ENCODE data around the gene PTMA. TPM values are rescaled to one million over a fixed set of nuclear protein-coding genes. Genes with fewer than 3 reads are reported as not detected.
A peak's percentile ranks its signal among the peaks of the same experiment; 100 is the strongest.
"Not testable (repeated sequence)": the region's sequence is repeated elsewhere in the genome, so short reads cannot be mapped to it uniquely, and the experiment has no call there.

Gene PTMA
- total RNA-seq, 1 donor from 2014 or later = 913 TPM

DNA sequence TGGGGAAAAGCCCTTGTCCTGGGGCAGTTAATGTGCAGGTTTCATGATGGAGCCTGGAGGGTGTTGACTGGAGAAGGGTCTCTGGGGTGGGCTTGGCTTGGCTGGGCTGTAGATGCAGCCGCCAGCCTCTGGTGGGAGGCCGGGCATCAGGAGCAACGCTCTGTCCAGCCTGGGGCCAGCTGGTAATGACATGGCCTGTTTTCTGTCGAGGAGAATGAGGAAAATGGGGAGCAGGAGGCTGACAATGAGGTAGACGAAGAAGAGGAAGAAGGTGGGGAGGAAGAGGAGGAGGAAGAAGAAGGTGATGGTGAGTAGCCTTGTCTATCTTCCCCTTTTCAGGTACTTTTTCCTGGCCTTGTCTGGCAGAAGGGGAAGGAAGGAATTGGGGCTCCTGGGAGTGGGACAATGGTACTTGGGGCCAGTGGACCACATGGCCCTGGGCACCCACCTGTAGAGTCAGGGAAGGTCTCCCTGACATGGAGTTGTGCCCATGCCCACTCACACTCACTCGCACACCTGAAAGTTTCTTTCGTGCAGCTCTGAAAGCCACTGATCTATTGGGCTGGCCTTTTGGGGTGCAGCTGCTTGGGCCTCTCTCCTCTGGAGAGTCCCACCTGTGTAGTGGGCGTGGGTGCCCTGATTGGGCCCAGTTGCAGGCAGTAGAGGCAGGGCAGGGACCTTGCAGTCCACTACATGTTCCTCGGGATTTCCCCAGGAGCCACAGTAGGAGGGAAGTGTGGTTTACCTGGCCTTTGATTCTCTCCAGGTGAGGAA is 3.5 kb downstream of the PTMA start:
- Histone ChIP-seq H3K4me3 (ENCODE audit: low read depth, low read length) (peak overlapping the region; percentile 96), H3K36me3 (ENCODE audit: control insufficient read depth, insufficient read depth, low read length) (peaks cover 4% of the 10 kb centered on the region), H3K27me3 (ENCODE audit: control insufficient read depth, insufficient read depth, low read length) (no peaks in the 10 kb centered on the region)
- DNase-seq (ENCODE audit: low read depth) = no peak
- TF ChIP-seq, protein P1, sequence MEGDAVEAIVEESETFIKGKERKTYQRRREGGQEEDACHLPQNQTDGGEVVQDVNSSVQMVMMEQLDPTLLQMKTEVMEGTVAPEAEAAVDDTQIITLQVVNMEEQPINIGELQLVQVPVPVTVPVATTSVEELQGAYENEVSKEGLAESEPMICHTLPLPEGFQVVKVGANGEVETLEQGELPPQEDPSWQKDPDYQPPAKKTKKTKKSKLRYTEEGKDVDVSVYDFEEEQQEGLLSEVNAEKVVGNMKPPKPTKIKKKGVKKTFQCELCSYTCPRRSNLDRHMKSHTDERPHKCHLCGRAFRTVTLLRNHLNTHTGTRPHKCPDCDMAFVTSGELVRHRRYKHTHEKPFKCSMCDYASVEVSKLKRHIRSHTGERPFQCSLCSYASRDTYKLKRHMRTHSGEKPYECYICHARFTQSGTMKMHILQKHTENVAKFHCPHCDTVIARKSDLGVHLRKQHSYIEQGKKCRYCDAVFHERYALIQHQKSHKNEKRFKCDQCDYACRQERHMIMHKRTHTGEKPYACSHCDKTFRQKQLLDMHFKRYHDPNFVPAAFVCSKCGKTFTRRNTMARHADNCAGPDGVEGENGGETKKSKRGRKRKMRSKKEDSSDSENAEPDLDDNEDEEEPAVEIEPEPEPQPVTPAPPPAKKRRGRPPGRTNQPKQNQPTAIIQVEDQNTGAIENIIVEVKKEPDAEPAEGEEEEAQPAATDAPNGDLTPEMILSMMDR (IDR thresholded peaks at IDR 0.05; ENCODE audit: insufficient read depth, low read length, poor library complexity, severe bottlenecking) = no peak

DNA sequence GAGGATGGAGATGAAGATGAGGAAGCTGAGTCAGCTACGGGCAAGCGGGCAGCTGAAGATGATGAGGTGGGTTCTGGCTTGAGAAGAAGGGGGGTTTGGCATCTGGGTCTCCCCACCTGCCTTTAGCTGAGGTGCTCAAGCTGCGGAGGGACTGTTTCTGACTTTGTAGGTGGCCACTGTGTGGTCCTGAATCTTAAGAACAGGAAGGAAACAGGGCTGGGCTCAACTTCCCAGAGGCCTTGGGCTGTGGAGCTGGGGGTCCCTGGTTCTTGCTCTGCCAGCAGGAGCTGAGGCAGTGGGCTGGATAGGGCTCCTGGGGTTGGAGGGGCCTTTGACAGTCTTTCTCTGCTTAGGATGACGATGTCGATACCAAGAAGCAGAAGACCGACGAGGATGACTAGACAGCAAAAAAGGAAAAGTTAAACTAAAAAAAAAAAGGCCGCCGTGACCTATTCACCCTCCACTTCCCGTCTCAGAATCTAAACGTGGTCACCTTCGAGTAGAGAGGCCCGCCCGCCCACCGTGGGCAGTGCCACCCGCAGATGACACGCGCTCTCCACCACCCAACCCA is 4.2 kb downstream of the PTMA start:
- H3K36me3 ChIP-seq (ENCODE audit: control insufficient read depth, insufficient read depth, low read length); H3K4me3 ChIP-seq (ENCODE audit: low read depth, low read length); H3K27me3 ChIP-seq (ENCODE audit: control insufficient read depth, insufficient read depth, low read length); DNase-seq (ENCODE audit: low read depth): not testable (repeated sequence)

DNA sequence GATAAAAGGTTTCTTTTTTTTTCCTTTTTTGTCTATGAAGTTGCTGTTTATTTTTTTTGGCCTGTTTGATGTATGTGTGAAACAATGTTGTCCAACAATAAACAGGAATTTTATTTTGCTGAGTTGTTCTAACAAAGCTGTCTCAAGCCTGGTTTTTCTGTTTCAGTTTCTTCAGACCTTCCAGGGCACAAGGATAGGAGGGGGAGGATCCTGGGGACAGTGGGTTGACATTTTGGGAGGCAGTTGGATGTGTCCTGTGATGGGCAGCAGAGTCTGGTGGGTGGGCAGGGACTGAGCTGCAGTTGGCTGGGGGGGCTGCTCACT is 5.0 kb downstream of the PTMA start:
- H3K27me3 ChIP-seq (ENCODE audit: control insufficient read depth, insufficient read depth, low read length); H3K36me3 ChIP-seq (ENCODE audit: control insufficient read depth, insufficient read depth, low read length); DNase-seq (ENCODE audit: low read depth); H3K4me3 ChIP-seq (ENCODE audit: low read depth, low read length): not testable (repeated sequence)

DNA sequence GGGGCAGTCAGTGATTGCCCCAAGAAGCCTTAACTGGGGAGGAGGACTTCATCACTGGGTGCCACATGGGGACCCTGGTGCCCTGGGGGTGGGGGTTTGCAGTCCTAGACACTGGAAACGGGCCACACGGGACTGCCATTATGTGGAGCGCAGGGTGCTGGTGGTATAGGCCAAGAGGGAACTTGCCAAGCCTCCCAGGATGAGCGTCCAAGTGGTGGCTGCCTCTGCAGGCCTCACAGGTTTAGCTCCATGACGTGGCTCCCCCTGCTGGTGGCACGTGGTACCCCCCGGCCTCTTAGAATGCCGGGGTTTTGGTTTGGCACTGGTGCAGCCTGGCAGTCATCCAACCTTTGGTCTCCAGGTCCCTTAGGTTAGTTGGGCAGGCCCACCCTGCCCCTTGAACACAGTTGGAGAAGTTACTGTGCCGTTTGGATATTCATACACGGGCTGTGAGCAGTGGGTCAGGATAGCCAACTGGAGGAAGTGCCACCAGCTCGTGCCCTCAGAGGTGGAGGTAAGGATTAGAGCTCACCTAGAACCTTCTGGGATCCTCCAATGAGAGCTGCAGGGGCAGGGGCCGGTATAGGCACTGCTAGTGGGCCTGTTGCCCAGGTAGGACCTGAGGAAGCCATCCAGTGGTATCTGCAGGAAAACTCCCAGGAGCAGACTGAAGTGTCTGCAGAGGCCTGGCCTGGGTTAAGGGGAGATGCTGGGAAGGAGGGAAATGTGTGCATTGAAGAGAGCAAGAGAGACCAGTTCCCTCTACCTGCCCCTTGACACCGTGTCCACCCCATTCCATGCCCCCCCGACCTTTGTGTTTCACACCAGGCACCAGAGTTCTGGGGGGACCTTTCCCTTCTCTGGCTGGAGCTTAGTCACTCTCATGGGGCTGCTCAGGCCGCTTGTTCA is 5.7 kb downstream of the PTMA start:
- DNase-seq (ENCODE audit: low read depth) = no peak
- H3K36me3 ChIP-seq (ENCODE audit: control insufficient read depth, insufficient read depth, low read length) = peaks cover 4% of the 10 kb centered on the region
- TF ChIP-seq, protein P1 (IDR thresholded peaks at IDR 0.05; ENCODE audit: insufficient read depth, low read length, poor library complexity, severe bottlenecking) = peak; percentile 90
- H3K4me3 ChIP-seq (ENCODE audit: low read depth, low read length) = no peak overlapping the region
- H3K27me3 ChIP-seq (ENCODE audit: control insufficient read depth, insufficient read depth, low read length) = no peaks in the 10 kb centered on the region

DNA sequence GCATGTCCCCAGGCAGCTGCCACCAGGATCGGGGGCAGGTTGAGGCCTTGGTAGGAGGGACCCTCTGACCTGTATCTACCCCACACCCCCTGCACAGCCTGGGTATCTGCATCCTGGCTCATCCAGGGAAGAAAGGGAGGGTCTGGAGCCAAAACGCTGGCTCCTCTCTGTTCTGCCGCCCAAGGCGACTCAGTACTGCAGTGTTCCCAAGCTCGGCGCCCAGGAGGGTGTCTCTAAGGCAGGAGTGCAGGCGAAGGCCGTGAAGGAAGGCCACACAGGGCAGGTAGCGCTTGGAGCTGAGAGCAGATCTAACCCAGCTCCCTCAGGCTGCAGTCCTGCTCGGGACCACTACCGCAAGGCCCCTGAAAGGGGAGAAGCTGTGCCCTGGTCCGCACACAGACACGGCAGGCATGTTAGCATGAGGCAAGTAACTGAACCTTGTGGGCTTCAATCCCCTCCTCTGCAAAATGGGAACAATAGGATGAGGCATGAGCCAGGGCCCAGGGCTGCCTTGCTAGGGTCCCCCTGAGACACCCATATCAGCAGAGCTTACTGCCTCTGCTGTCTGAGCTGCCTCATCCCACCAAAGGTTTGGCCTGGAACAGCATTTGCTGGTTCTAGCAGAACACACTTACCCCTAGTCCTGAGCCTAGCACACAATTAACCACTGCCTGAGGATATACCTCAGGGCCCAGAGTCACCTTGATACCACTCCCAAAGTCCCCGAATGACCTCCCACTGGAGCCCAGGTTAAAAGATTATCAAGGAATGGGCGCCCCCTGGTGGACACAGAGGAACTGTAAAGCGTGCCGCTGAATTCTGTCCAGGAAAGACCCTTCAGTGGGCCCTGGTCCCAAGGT is 6.5 kb downstream of the PTMA start:
- Histone ChIP-seq H3K4me3 (ENCODE audit: low read depth, low read length) (no peak overlapping the region), H3K27me3 (ENCODE audit: control insufficient read depth, insufficient read depth, low read length) (no peaks in the 10 kb centered on the region), H3K36me3 (ENCODE audit: control insufficient read depth, insufficient read depth, low read length) (peaks cover 4% of the 10 kb centered on the region)
- TF ChIP-seq, protein P1 (IDR thresholded peaks at IDR 0.05; ENCODE audit: insufficient read depth, low read length, poor library complexity, severe bottlenecking) = peak; percentile 82
- DNase-seq (ENCODE audit: low read depth) = no peak

DNA sequence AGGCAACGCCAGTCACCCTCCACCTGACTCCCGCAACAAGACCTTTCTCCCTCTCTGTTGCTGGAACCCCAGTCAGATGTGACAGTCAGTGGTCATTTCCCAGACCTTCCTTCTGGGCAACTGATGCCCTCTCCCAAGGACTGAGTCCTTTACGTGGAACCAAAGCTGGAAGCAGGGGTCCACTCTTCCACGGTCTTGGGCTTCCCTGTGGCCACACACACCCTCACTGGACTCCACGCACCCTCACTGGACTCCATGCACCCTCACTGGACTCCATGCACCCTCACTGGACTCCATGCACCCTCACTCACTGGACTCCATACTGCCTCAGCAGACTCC is 7.1 kb downstream of the PTMA start:
- H3K27me3 ChIP-seq (ENCODE audit: control insufficient read depth, insufficient read depth, low read length) = no peaks in the 10 kb centered on the region
- H3K36me3 ChIP-seq (ENCODE audit: control insufficient read depth, insufficient read depth, low read length) = peaks cover 4% of the 10 kb centered on the region
- H3K4me3 ChIP-seq (ENCODE audit: low read depth, low read length) = no peak overlapping the region
- TF ChIP-seq, protein P1 (IDR thresholded peaks at IDR 0.05; ENCODE audit: insufficient read depth, low read length, poor library complexity, severe bottlenecking) = no peak
- no peak for DNase-seq (ENCODE audit: low read depth)
